GM19035 (cell line): ENCODE data around the gene FCER1A.
"Not testable (repeated sequence)": the region's sequence is repeated elsewhere in the genome, so short reads cannot be mapped to it uniquely, and the experiment has no call there.

Experiments used
- ATAC-seq: cut with Tn5 transposase; IDR thresholded peaks from one replicate; pipeline ENCODE4 v1.9.1; 2021; ENCODE audit not compliant: unreplicated experiment

FCER1A gene

GRCh38 chr1:159349374-159349773 lies 47.2 kb downstream of the FCER1A start:
- not testable (repeated sequence) for ATAC-seq

- ATAC-seq, result no peak
Measured at GRCh38 chr1:159352436-159352835, 50.3 kb downstream of the FCER1A start.
